Measurements from ENCODE around the gene RAB26.

- TF ChIP-seq POLR2AphosphoS5 (IDR thresholded peaks at IDR 0.05; ENCODE audit: borderline replicate concordance, low read depth, low read length), result no peak
- TF ChIP-seq EZH2 (IDR thresholded peaks at IDR 0.05), result no peak
Observed at GRCh38 chr16:2177561-2177960, 29.1 kb downstream of the RAB26 start.
